ENCODE data around the gene KBTBD7. TPM values are rescaled to one million over a fixed set of nuclear protein-coding genes. Genes with fewer than 3 reads are reported as not detected.

Gene KBTBD7
- total and polyA plus RNA-seq, 2 of the 8 experiments (the other 6 are each of a cell fraction or from before 2014, with no cell fraction given) = 10.2 to 17.4 TPM

DNA sequence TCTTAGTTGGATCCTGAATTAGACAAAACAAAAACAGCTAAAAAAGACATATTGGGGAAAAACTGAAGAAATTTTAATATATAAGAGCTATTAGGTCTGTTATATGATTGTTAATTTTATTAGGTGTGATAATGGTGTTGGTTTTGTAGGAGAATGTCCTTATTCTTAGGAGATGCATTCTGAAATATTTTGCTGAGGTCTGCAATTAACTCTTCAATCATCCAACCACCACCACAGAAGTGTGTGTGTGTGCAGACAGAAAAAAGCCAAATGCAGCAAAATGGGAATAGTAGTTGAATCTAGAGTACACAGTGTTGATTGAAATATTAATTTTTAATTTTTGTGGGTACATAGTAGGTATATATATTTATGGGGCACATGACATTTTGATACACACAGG is 12.1 kb upstream of the KBTBD7 start:
- no peaks in the 10 kb centered on the region for H3K27me3 ChIP-seq (replicated peaks in 1 of 4; ENCODE audit: control insufficient read depth in 3 of 4, extremely low read depth in 1 of 4, insufficient read depth in 3 of 4, low read length in 3 of 4)

More for the DNA sequence above, 12.1 kb upstream of the KBTBD7 start:
- no peak overlapping the region for H2BK5ac ChIP-seq (ENCODE audit: low read depth, low read length)
- H3K36me3 ChIP-seq (ENCODE audit: control insufficient read depth in 2 of 4, insufficient read depth in 4 of 4, low read length in 3 of 4) = no peaks in the 10 kb centered on the region
- no peak overlapping the region for H3K23ac ChIP-seq (ENCODE audit: insufficient read length)
- no peak overlapping the region for H2AFZ ChIP-seq (ENCODE audit: low read length)
- H4K20me1 ChIP-seq (replicated peaks in 1 of 2; ENCODE audit: control insufficient read depth in 1 of 2, insufficient read depth in 2 of 2, low read length in 2 of 2) = no peaks in the 10 kb centered on the region
- H2BK120ac ChIP-seq (replicated peaks; ENCODE audit: low read depth, low read length) = no peak overlapping the region
- ChIA-PET POLR2A (ENCODE audit: partially characterized antibody) (no interaction called here), CTCF (ENCODE audit: partially characterized antibody) (interaction anchor here (0.7 to 1.4 kb wide), 3 partner anchors 9 to 53 kb away, joined by 3 read pairs; no protein-coding TSS in a partner anchor)
- no peak overlapping the region for H4K5ac ChIP-seq (ENCODE audit: insufficient read length, low read depth, low read length)
- no peak overlapping the region for H2AK5ac ChIP-seq (ENCODE audit: low read depth, low read length)
- no peaks in the 10 kb centered on the region for H3K4me1 ChIP-seq (replicated peaks in 1 of 4; ENCODE audit: control insufficient read depth in 3 of 4, insufficient read depth in 4 of 4, low read length in 3 of 4)
- H2BK20ac ChIP-seq (ENCODE audit: low read length) = no peak overlapping the region
- no peaks in the 10 kb centered on the region for H3K79me2 ChIP-seq (ENCODE audit: control insufficient read depth in 1 of 2, insufficient read depth in 2 of 2, low read length in 2 of 2)
- FAIRE-seq (no peak), DNase-seq (ENCODE audit: low read depth in 1 of 2, low spot score in 2 of 2) (no peak)
- H3K9me3 ChIP-seq (ENCODE audit: insufficient read depth in 2 of 2, low read depth in 1 of 2, low read length in 1 of 2) = peaks cover 0 to 8% of the 10 kb centered on the region in 2 experiments; a peak in 1 of 4 replicates
- no peak overlapping the region for H3K56ac ChIP-seq (replicated peaks; ENCODE audit: insufficient read length, low read depth, low read length)
- no peak overlapping the region for H4K91ac ChIP-seq (replicated peaks; ENCODE audit: insufficient read length, low read length)
- no peak overlapping the region for H2BK12ac ChIP-seq (ENCODE audit: low read depth, low read length)
- no peak overlapping the region for H3K4me2 ChIP-seq (ENCODE audit: insufficient read depth in 1 of 2, low read depth in 2 of 2, low read length in 2 of 2)
- no peak overlapping the region for H3K4ac ChIP-seq (replicated peaks; ENCODE audit: insufficient read length, low read depth, low read length)
- TF ChIP-seq SIX5 (IDR thresholded peaks at IDR 0.05; ENCODE audit: low read depth, low read length) = no peak
- no peak for TF ChIP-seq SRF (IDR thresholded peaks at IDR 0.05; ENCODE audit: low read depth, low read length)
- TF ChIP-seq CREB1 (IDR thresholded peaks at IDR 0.05) = no peak
- H3K27ac ChIP-seq (ENCODE audit: low read depth, low read length) = no peak overlapping the region
- no peak overlapping the region for H3K4me3 ChIP-seq (ENCODE audit: extremely low read depth in 1 of 4, insufficient read depth in 2 of 4, low read depth in 3 of 4, low read length in 4 of 4)
- H3K14ac ChIP-seq (ENCODE audit: insufficient read length) = no peak overlapping the region
- no peak overlapping the region for H3K18ac ChIP-seq (ENCODE audit: extremely low read depth, low read length)
- H3K23me2 ChIP-seq (ENCODE audit: low read depth, low read length) = no peaks in the 10 kb centered on the region; the same call in 1 of the 2 replicates
- H3K9ac ChIP-seq (replicated peaks in 1 of 4; ENCODE audit: extremely low read depth in 1 of 4, low read depth in 3 of 4, low read length in 3 of 4) = no peak overlapping the region
- no peaks in the 10 kb centered on the region for H3K79me1 ChIP-seq (ENCODE audit: low read depth, low read length)
- H2BK15ac ChIP-seq (ENCODE audit: low read length) = no peak overlapping the region
- H4K8ac ChIP-seq (ENCODE audit: extremely low read depth, insufficient read depth, low read length) = no peak overlapping the region
